Glutamatergic neuron (in vitro differentiated cells): ENCODE measurements around the gene DUSP22. TPM values are rescaled to one million over a fixed set of nuclear protein-coding genes. Genes with fewer than 3 reads are reported as not detected.

ENCODE experiments used
- DNase-seq: peaks from one replicate; pipeline ENCODE4 v3.0.0; 2022
- H3K27ac Mint-ChIP-seq: one replicate; pipeline ENCODE4 v1.8.0; 2020; ENCODE audit warnings: mild to moderate bottlenecking, mixed read lengths, inconsistent platforms; ENCODE audit not compliant: unreplicated experiment
- H3K27me3 Mint-ChIP-seq: one replicate; pipeline ENCODE4 v1.8.0; 2020; ENCODE audit warnings: mild to moderate bottlenecking, moderate library complexity, mixed read lengths, inconsistent platforms; ENCODE audit not compliant: unreplicated experiment
- H3K36me3 Mint-ChIP-seq: one replicate; pipeline ENCODE4 v1.8.0; 2020; ENCODE audit warnings: mild to moderate bottlenecking, mixed read lengths, inconsistent platforms; ENCODE audit not compliant: unreplicated experiment
- H3K4me1 Mint-ChIP-seq: one replicate; pipeline ENCODE4 v1.8.0; 2020; ENCODE audit warnings: mild to moderate bottlenecking, low read depth, mixed read lengths, inconsistent platforms; ENCODE audit not compliant: unreplicated experiment
- H3K4me3 Mint-ChIP-seq: one replicate; pipeline ENCODE4 v1.8.0; 2020; ENCODE audit warnings: mild to moderate bottlenecking, mixed read lengths, inconsistent platforms; ENCODE audit not compliant: unreplicated experiment
- H3K9me3 Mint-ChIP-seq: one replicate; pipeline ENCODE4 v1.8.0; 2020; ENCODE audit warnings: mild to moderate bottlenecking, moderate library complexity, mixed read lengths, inconsistent platforms; ENCODE audit not compliant: unreplicated experiment
- total RNA-seq: library from RNA; stranded (reverse); fragmentation: NEBNext Ultra II Directional; extraction: Animal tissue kit (Norgen Biotek cat#: 25700); gene quantifications from one replicate; pipeline ENCODE4 v1.2.1, GENCODE V29; 2021; ENCODE audit not compliant: unreplicated experiment
- TF ChIP-seq, protein P1 (sequence below): fragments of 200-600 bp; sonication (generic); IDR thresholded peaks from one replicate; pipeline ENCODE4 v1.5.0; 2021; ENCODE audit not compliant: partially characterized antibody, unreplicated experiment

Gene DUSP22
- total RNA-seq, 1 donor from 2014 or later: 40.4 TPM

DNA sequence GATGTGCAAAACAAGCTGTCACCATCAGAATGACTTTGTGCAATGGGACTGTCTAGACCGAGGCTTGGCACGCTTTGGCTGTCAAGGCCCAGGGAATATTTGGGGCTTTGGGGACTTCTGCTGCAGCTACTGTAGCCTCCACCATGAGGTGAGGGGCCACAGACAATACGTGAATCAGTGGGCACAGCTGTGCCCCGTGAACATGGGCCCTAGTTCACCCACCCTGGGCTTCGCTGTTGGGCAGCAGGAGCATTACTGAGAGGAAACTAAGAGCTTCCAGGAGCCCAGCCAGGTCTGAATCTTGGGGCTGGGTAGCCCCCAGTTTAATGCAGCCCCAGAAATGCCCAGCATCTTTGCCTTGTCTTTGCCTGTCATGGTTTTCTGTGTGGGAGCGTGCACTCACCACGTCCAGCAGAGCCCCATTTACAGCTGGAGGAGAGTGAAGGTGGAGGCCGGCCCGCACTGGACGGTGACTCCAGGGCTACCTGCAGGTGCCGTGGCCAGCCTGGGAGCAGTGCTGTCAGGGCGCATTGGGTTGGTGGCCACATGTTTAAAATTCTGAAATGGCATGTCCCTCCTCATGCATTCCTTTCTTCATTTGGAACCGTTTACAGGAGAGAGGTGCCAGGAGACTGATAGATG lies 34.7 kb downstream of the DUSP22 start:
- Mint-ChIP-seq H3K36me3 (peaks cover 6% of the 10 kb centered on the region), H3K9me3 (peaks cover 26% of the 10 kb centered on the region), H3K4me3 (no peak overlapping the region), H3K4me1 (peaks cover 14% of the 10 kb centered on the region), H3K27me3 (peaks cover 11% of the 10 kb centered on the region), H3K27ac (no peak overlapping the region)
- TF ChIP-seq, protein P1, sequence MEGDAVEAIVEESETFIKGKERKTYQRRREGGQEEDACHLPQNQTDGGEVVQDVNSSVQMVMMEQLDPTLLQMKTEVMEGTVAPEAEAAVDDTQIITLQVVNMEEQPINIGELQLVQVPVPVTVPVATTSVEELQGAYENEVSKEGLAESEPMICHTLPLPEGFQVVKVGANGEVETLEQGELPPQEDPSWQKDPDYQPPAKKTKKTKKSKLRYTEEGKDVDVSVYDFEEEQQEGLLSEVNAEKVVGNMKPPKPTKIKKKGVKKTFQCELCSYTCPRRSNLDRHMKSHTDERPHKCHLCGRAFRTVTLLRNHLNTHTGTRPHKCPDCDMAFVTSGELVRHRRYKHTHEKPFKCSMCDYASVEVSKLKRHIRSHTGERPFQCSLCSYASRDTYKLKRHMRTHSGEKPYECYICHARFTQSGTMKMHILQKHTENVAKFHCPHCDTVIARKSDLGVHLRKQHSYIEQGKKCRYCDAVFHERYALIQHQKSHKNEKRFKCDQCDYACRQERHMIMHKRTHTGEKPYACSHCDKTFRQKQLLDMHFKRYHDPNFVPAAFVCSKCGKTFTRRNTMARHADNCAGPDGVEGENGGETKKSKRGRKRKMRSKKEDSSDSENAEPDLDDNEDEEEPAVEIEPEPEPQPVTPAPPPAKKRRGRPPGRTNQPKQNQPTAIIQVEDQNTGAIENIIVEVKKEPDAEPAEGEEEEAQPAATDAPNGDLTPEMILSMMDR: no peak
- no peak for DNase-seq

DNA sequence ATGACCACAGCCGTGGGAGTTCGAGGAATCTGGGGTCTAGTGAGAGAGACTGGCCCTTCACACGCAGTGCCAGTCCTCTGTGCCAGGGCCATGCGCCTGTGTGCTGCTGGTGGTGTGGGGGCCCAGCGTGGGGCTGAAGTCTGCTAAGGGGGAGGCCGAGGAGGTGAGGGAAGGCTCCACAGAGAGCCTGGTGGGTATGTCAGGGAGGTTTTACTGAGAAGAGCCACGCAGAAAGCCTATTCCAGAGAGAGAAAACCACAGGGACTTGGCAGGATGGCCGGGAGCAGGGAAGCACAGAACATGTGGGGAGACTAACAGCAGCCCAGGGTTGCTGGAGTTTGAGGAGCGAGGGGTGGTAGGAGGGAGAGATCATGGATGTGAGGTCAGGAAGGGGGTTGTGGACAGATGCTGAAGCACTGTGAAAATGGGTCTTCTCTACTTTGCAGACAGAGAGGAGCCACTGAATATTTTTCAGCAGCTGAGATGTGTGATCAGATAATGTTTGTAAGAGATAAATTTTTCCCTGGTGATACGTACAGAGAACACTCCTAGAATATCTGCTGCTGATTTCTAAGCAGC lies 35.3 kb downstream of the DUSP22 start:
- peaks cover 14% of the 10 kb centered on the region for H3K4me1 Mint-ChIP-seq
- H3K27ac Mint-ChIP-seq: no peak overlapping the region
- peaks cover 6% of the 10 kb centered on the region for H3K36me3 Mint-ChIP-seq
- DNase-seq: no peak
- H3K9me3 Mint-ChIP-seq: peaks cover 26% of the 10 kb centered on the region
- no peak overlapping the region for H3K4me3 Mint-ChIP-seq
- H3K27me3 Mint-ChIP-seq: peaks cover 11% of the 10 kb centered on the region
- TF ChIP-seq, protein P1: no peak

DNA sequence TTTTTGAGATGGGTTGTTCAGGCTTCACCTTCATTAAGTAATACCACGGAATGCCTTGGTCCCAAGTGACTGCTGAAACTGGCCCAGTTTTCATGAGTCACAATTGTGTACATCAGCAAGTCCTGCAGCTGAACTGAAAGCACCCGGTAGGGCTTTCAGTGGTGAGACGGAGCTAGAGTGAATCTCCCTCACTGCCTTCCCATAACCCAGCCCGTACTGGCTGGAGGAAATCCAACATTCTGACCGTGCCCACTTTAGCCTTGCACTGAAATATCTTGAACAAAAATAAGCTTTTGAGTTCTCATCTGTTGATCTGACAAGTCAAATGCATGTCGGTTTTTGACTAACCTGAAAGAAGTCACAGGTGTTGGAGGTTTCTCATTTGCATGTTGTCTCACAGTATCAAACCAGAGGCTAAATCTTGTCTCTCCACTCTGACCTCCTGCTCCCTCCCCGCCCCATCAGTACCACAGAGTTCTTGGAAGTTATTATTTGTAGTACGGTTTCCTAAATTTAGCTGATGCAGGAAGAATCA lies 35.9 kb downstream of the DUSP22 start:
- no peak for DNase-seq
- Mint-ChIP-seq H3K27me3 (peaks cover 11% of the 10 kb centered on the region), H3K27ac (no peak overlapping the region), H3K4me1 (peaks cover 12% of the 10 kb centered on the region), H3K9me3 (peaks cover 25% of the 10 kb centered on the region), H3K4me3 (no peak overlapping the region), H3K36me3 (peaks cover 6% of the 10 kb centered on the region)
- TF ChIP-seq, protein P1: no peak

DNA sequence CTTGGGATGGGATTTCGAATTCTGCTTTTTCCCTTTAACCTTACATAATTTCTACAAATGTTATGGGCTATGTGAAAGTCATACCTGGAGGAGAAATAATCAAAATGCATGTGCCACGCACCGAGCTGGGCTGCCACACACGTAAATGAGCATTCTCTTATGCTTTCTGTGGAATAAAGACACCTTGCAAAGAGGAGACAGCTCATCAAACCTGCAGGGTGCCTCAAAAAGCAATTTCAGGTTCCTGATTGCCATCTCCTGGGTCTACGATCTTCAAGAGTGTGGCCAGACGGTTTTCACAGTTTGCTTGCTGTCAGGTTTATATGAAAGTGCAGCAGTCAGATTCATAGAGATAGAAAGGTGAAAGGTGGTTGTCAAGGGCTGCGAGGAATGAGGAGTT lies 36.6 kb downstream of the DUSP22 start:
- Mint-ChIP-seq H3K27ac (no peak overlapping the region), H3K36me3 (peaks cover 6% of the 10 kb centered on the region), H3K27me3 (peaks cover 9% of the 10 kb centered on the region), H3K4me1 (peaks cover 9% of the 10 kb centered on the region), H3K9me3 (peaks cover 17% of the 10 kb centered on the region), H3K4me3 (no peak overlapping the region)
- no peak for DNase-seq
- TF ChIP-seq, protein P1: no peak
